AG04450 (cell line): ENCODE results near the gene ST7L. TPM values are rescaled to one million over a fixed set of nuclear protein-coding genes. Genes with fewer than 3 reads are reported as not detected.
"Not testable (repeated sequence)": the region's sequence is repeated elsewhere in the genome, so short reads cannot be mapped to it uniquely, and the experiment has no call there.

Source experiments
- CTCF ChIA-PET: fragments of 300-600, 350-600 bp; formaldehyde crosslinking; extraction: SDS; loops from one replicate; lab custom pipeline; 2022; ENCODE audit warnings: antibody characterized with exemption, inconsistent platforms; lab: Charles Lee
- POLR2A ChIA-PET: fragments of 350-600 bp; formaldehyde crosslinking; extraction: SDS; loops from one replicate; lab custom pipeline; 2021; ENCODE audit warnings: antibody characterized with exemption, inconsistent platforms; lab: Yijun Ruan, JAX
- DNase-seq: peaks from one replicate; pipeline ENCODE4 v3.0.0-alpha.2; 2011; ENCODE audit warnings: low read depth, low spot score
- H3K27ac ChIP-seq: one replicate; pipeline ENCODE4 v1.5.1; 2012; ENCODE audit warnings: low read depth, low read length, control low read depth
- H3K27me3 ChIP-seq: one replicate; pipeline ENCODE4 v1.6.0; 2012; ENCODE audit warnings: low read length; ENCODE audit not compliant: control insufficient read depth, insufficient read depth
- H3K4me3 ChIP-seq: 2 replicates; pipeline ENCODE4 v1.5.1; 2011; ENCODE audit warnings: mild to moderate bottlenecking, low read depth, low read length, control low read depth
- H3K9me3 ChIP-seq: 2 replicates; pipeline ENCODE4 v1.5.1; 2012; ENCODE audit warnings: low read length; ENCODE audit not compliant: control insufficient read depth, insufficient read depth
- CTCF ChIP-seq: IDR thresholded peaks from 2 replicates; pipeline ENCODE4 v1.5.1; 2011; ENCODE audit warnings: low read depth, low read length, control low read depth, inconsistent platforms
- polyA plus RNA-seq: library from polyadenylated mRNA; depleted of rRNA; stranded (reverse); fragments of >200 nt; gene quantifications from 2 replicates; pipeline ENCODE4 v1.2.3, GENCODE V29; 2011

Gene ST7L
- polyA plus RNA-seq, 1 experiment, result 13.5 TPM

- Histone ChIP-seq H3K4me3 (peak overlapping the region; percentile 55), H3K9me3 (no peaks in the 10 kb centered on the region), H3K27me3 (peaks cover 14% of the 10 kb centered on the region), H3K27ac (no peak overlapping the region)
- CTCF ChIA-PET, result interaction anchor here (0.6 to 4.4 kb wide), 56 partner anchors 11 to 1781 kb away, joined by 3 to 177 read pairs (median 4); partner anchors contain the start of genes CTTNBP2NL and PPM1J
- TF ChIP-seq CTCF, result peak; percentile 88
- POLR2A ChIA-PET, result interaction anchor here (0.8 to 1.5 kb wide), 9 partner anchors 11 to 117 kb away, joined by 3 to 12 read pairs (median 4); partner anchors contain the start of gene ST7L
- DNase-seq, result no peak
Observed at GRCh38 chr1:112501810-112502641, 116.9 kb downstream of the ST7L start.

GRCh38 chr1:112496290-112496689, 122.7 kb downstream of the ST7L start:
- Histone ChIP-seq H3K27me3 (no peaks in the 10 kb centered on the region), H3K27ac (no peak overlapping the region), H3K9me3 (no peaks in the 10 kb centered on the region), H3K4me3 (no peak overlapping the region)
- CTCF ChIA-PET, result interaction anchor here (1.0 kb wide), 1 partner anchor 118 kb away, joined by 3 read pairs; no protein-coding TSS in a partner anchor
- POLR2A ChIA-PET, result interaction anchor here (0.7 kb wide), 1 partner anchor 179 kb away, joined by 4 read pairs; no protein-coding TSS in a partner anchor
- no peak for DNase-seq
- no peak for TF ChIP-seq CTCF

GRCh38 chr1:112493351-112493750, 125.6 kb downstream of the ST7L start:
- CTCF ChIA-PET, result interaction anchor here (1.0 to 4.4 kb wide), 2 partner anchors 8 to 215 kb away, joined by 3 to 25 read pairs; no protein-coding TSS in a partner anchor
- H3K4me3 ChIP-seq, result no peak overlapping the region

GRCh38 chr1:112492076-112492475, 126.9 kb downstream of the ST7L start:
- CTCF ChIA-PET, result interaction anchor here (4.4 kb wide), 1 partner anchor 10 kb away, joined by 25 read pairs; no protein-coding TSS in a partner anchor
- H3K27ac ChIP-seq, result no peak overlapping the region
- H3K27me3 ChIP-seq, result no peaks in the 10 kb centered on the region
- POLR2A ChIA-PET, result interaction anchor here (0.9 kb wide), 1 partner anchor 83 kb away, joined by 4 read pairs; no protein-coding TSS in a partner anchor
- no peaks in the 10 kb centered on the region for H3K9me3 ChIP-seq
- no peak for DNase-seq
- TF ChIP-seq CTCF, result no peak
- H3K4me3 ChIP-seq, result no peak overlapping the region

More at GRCh38 chr1:112493351-112493750, 125.6 kb downstream of the ST7L start:
- H3K9me3 ChIP-seq, result no peaks in the 10 kb centered on the region
- no peaks in the 10 kb centered on the region for H3K27me3 ChIP-seq
- POLR2A ChIA-PET, result interaction anchor here (0.6 kb wide), 1 partner anchor 36 kb away, joined by 3 read pairs; no protein-coding TSS in a partner anchor
- DNase-seq, result no peak
- H3K27ac ChIP-seq, result no peak overlapping the region
- no peak for TF ChIP-seq CTCF

GRCh38 chr1:112488141-112488540, 130.8 kb downstream of the ST7L start:
- Histone ChIP-seq H3K27me3 (no peaks in the 10 kb centered on the region), H3K9me3 (no peaks in the 10 kb centered on the region), H3K27ac (no peak overlapping the region), H3K4me3 (no peak overlapping the region)
- no peak for DNase-seq
- ChIA-PET POLR2A (interaction anchor here (0.6 kb wide), 1 partner anchor 25 kb away, joined by 3 read pairs; no protein-coding TSS in a partner anchor), CTCF (interaction anchor here (0.6 to 1.5 kb wide), 5 partner anchors 14 to 185 kb away, joined by 3 to 4 read pairs (median 4); no protein-coding TSS in a partner anchor)
- no peak for TF ChIP-seq CTCF

- POLR2A ChIA-PET, result interaction anchor here (0.6 to 0.7 kb wide), 2 partner anchors 25 to 53 kb away, joined by 3 to 8 read pairs; no protein-coding TSS in a partner anchor
- not testable (repeated sequence) for H3K9me3 ChIP-seq, H3K4me3 ChIP-seq, H3K27ac ChIP-seq, H3K27me3 ChIP-seq, DNase-seq
- CTCF ChIA-PET, result interaction anchor here (0.6 to 1.5 kb wide), 5 partner anchors 14 to 185 kb away, joined by 3 to 4 read pairs (median 4); no protein-coding TSS in a partner anchor
Observed at GRCh38 chr1:112487686-112488085, 131.3 kb downstream of the ST7L start.

- CTCF ChIA-PET, result interaction anchor here (0.9 to 1.1 kb wide), 3 partner anchors 16 to 20 kb away, joined by 3 to 6 read pairs (median 4); no protein-coding TSS in a partner anchor
- POLR2A ChIA-PET, result not testable (repeated sequence)
Observed at GRCh38 chr1:112486063-112486462, 132.9 kb downstream of the ST7L start.

More at GRCh38 chr1:112486063-112486462, 132.9 kb downstream of the ST7L start:
- not testable (repeated sequence) for H3K9me3 ChIP-seq, H3K27me3 ChIP-seq, H3K27ac ChIP-seq, H3K4me3 ChIP-seq, DNase-seq
